Measurements from ENCODE around the gene SCGB3A2. TPM values are rescaled to one million over a fixed set of nuclear protein-coding genes. Genes with fewer than 3 reads are reported as not detected.
A peak's percentile ranks its signal among the peaks of the same experiment; 100 is the strongest.

The SCGB3A2 gene
- polyA plus RNA-seq, 6 donors from 2014 or later = not detected

DNA sequence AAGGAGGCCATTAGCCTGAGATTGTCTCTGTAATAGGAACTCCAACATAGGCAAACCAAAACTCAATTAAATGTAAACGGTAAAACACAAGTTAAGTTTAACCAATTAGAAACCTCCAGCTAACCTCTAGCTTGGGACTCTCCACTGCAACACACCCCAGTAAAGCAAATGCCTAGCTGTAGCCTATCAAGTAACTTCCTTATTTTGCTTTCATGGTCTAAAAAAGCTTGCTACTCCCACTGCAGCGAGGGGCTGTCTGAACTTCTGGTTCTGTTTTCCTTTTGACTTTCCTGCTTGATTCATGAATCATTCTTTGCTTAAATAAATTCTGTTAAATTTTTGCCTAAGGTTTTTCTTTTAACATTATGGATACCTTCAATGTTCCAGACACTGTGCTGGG lies 52.3 kb downstream of the SCGB3A2 start:
- no peaks in the 10 kb centered on the region for H3K4me1 Mint-ChIP-seq
- no peak overlapping the region for H3K27ac Mint-ChIP-seq
- H3K36me3 Mint-ChIP-seq = no peaks in the 10 kb centered on the region
- ATAC-seq (ENCODE audit: low read depth in 2 of 2) = peak in 1 of 2 donors; percentile 54
- DNase-seq = no peak
- peaks cover 0 to 2% (median 0%) of the 10 kb centered on the region in 7 donors for H3K9me3 Mint-ChIP-seq
- peaks cover 0 to 5% (median 0%) of the 10 kb centered on the region in 3 donors for H3K27me3 Mint-ChIP-seq
- H3K4me3 Mint-ChIP-seq = no peak overlapping the region

Other genes with a start within 250 kb of the SCGB3A2 start
- gene JAKMIP2, start 96.0 kb upstream of the SCGB3A2 start, polyA plus RNA-seq (ENCODE audit: low read depth in 6 of 6) = 1 to 10 TPM in 3 of 6 donors, under 1 TPM in 2, not detected in 1; 0.09 to 1.7 (median 1.1) TPM
- gene SPINK1, start 47.0 kb upstream of the SCGB3A2 start, polyA plus RNA-seq (ENCODE audit: low read depth in 6 of 6) = not detected
- not detected for gene C5orf46, start 27.8 kb downstream of the SCGB3A2 start, polyA plus RNA-seq (ENCODE audit: low read depth in 6 of 6)
- gene SPINK5, start 185.3 kb downstream of the SCGB3A2 start, polyA plus RNA-seq (ENCODE audit: low read depth in 6 of 6) = not detected